ENCODE measurements around the gene ISY1. TPM values are rescaled to one million over a fixed set of nuclear protein-coding genes. Genes with fewer than 3 reads are reported as not detected.
A peak's percentile ranks its signal among the peaks of the same experiment; 100 is the strongest.

Gene ISY1
- 28.5 and 39.7 TPM in 2 replicates for total RNA-seq (2012; rRNA removed)
- polyA plus RNA-seq (2012; rRNA removed): 29.6 and 31.5 TPM in 2 replicates
- polyA plus RNA-seq (2012; cell fraction: cytosol; rRNA removed): 24.3 and 57.5 TPM in 2 replicates
- 7.6 and 7.8 TPM in 2 replicates for polyA plus RNA-seq (2012; cell fraction: nucleus; rRNA removed; ENCODE audit: low replicate concordance)
- percentile 77 among the genes with signal in this experiment for Bru-seq, nascent RNA
- percentile 88 among the genes with signal in this experiment for BruChase-seq, experiment 1, labeled RNA remaining after a 6-hour chase
- percentile 85 among the genes with signal in this experiment for BruChase-seq, experiment 2, labeled RNA remaining after a 2-hour chase
- long read RNA-seq, transcript ISY1-203 (11 exons, 3,842 nt): major isoform, 39 of 47 reads
- long read RNA-seq, partial matches to known transcripts: 2 of 47 reads
- long read RNA-seq, other reads (novel, unspliced or antisense): 4 of 47 reads

GRCh38 chr3:129160891-129161859 lies at the start of gene ISY1:
Gene ISY1 (minus strand): TSS chr3:129161063. CDS start chr3:129160975, 88 bp downstream.
- Histone ChIP-seq H3K27me3 (ENCODE audit: control insufficient read depth, insufficient read depth, low read length) (no peaks in the 10 kb centered on the region), H3K14ac (replicated peaks; ENCODE audit: low read depth, low read length) (peak within 1 kb of the TSS; percentile 89), H3K27ac (ENCODE audit: insufficient read depth, low read length) (peak within 1 kb of the TSS; percentile 92), H3K9me3 (ENCODE audit: control insufficient read depth, insufficient read depth, low read length) (no peaks in the 10 kb centered on the region), H2BK20ac (ENCODE audit: low read depth, low read length) (peak within 1 kb of the TSS; percentile 81; the same call in 1 of the 2 replicates), H3K79me1 (ENCODE audit: low read depth in 1 of 2, low read length in 2 of 2) (peaks cover 9 to 39% of the 10 kb centered on the region in 2 experiments), H2BK120ac (ENCODE audit: low read depth, low read length) (peak within 1 kb of the TSS; percentile 94), H3K36me3 (ENCODE audit: control insufficient read depth, insufficient read depth, low read length) (peaks cover 9% of the 10 kb centered on the region), H3K4ac (ENCODE audit: low read depth, low read length) (peak within 1 kb of the TSS; percentile 99), H2BK15ac (ENCODE audit: low read depth, low read length) (peak within 1 kb of the TSS; percentile 82; the same call in 1 of the 3 replicates), H3K9me1 (ENCODE audit: insufficient read depth, low read length) (0 out of 2 replicates have a peak, but pooled peaks cover 4% of the 10 kb centered on the region), H3K18ac (ENCODE audit: low read depth, low read length) (peak within 1 kb of the TSS; percentile 89), H2AK5ac (ENCODE audit: low read depth, low read length) (peak within 1 kb of the TSS; percentile 76), H4K91ac (ENCODE audit: insufficient read depth, low read depth, low read length) (peak within 1 kb of the TSS; percentile 97), H3K56ac (ENCODE audit: extremely low read depth, insufficient read depth, low read length) (peak within 1 kb of the TSS; percentile 99), H2AFZ (replicated peaks; ENCODE audit: low read length, poor library complexity) (peak within 1 kb of the TSS; percentile 99), H3K23ac (ENCODE audit: low read depth, low read length) (peak within 1 kb of the TSS; percentile 91), H2AK9ac (replicated peaks; ENCODE audit: low read depth, low read length, poor library complexity) (peak within 1 kb of the TSS; percentile 83), H4K8ac (ENCODE audit: low read depth in 2 of 2, low read length in 2 of 2) (peak within 1 kb of the TSS; percentile 66 to 99), H3K4me1 (ENCODE audit: control insufficient read depth, insufficient read depth, low read length) (peaks cover 2% of the 10 kb centered on the region), H2BK5ac (ENCODE audit: low read depth, low read length, poor library complexity, severe bottlenecking) (peak within 1 kb of the TSS; percentile 94), H4K5ac (ENCODE audit: low read depth, low read length) (peak within 1 kb of the TSS; percentile 97), H3K9ac (ENCODE audit: low read depth, low read length) (peak within 1 kb of the TSS; percentile 92), H3K4me2 (ENCODE audit: low read depth, low read length) (peak within 1 kb of the TSS; percentile 99), H3K4me3 (ENCODE audit: insufficient read depth, low read depth, low read length) (peak within 1 kb of the TSS; percentile 67), H4K20me1 (ENCODE audit: insufficient read depth, low read length) (no peaks in the 10 kb centered on the region)
- POLR2A ChIA-PET (ENCODE audit: unreplicated experiment): no interaction called here
- 0% methylated on average over 23 of the region's 67 CpGs; no CpG with 5 or more reads in 1 of the 2 experiments for WGBS, 2 experiments (ENCODE audit: extremely low coverage in 2 of 2, insufficient read length in 1 of 2)
- dilution Hi-C loops (cut with HindIII; ENCODE audit: low sequenced_read_pairs, unreplicated experiment) (no loop called here), in situ Hi-C loops (cut with MboI; ENCODE audit: low sequenced_read_pairs) (no loop called here), intact Hi-C loops (cut with micrococcal nuclease) (loop anchor here (1.0 kb wide), 3 partner anchors 84 to 191 kb away; partner anchors contain the start of gene COPG1)
- CTCF ChIA-PET: interaction anchor here (0.9 to 2.1 kb wide), 3 partner anchors 19 to 85 kb away, joined by 4 to 23 read pairs (median 8); no protein-coding TSS in a partner anchor
- BruUV-seq (replicated peaks): no TSS peak
- ATAC-seq (ENCODE audit: low read depth): peak; percentile 87
- peak; percentile 97 for DNase-seq
- TF ChIP-seq RAD21 (IDR thresholded peaks at IDR 0.05; ENCODE audit: low read length) (peak; percentile 56), ELK1 (IDR thresholded peaks at IDR 0.05; ENCODE audit: borderline replicate concordance, low read depth, low read length) (peak; percentile 3; the same call in 1 of the 2 replicates), FOS (IDR thresholded peaks at IDR 0.05; ENCODE audit: low read depth, low read length) (no peak), MAZ (IDR thresholded peaks at IDR 0.05; ENCODE audit: borderline replicate concordance, low read depth, low read length) (peak; percentile 44; the same call in 1 of the 2 replicates), RFX5 (IDR thresholded peaks at IDR 0.05; ENCODE audit: low read depth, low read length) (no peak), SMC3 (IDR thresholded peaks at IDR 0.05; ENCODE audit: low read depth, low read length) (peak; percentile 60), CEBPB (IDR thresholded peaks at IDR 0.05; ENCODE audit: low read depth, low read length) (no peak), NFE2L2 (IDR thresholded peaks at IDR 0.05; ENCODE audit: low read depth, low read length) (no peak), USF2 (IDR thresholded peaks at IDR 0.05; ENCODE audit: low read depth, low read length) (peak; percentile 40), CHD1 (IDR thresholded peaks at IDR 0.05; ENCODE audit: low read depth, low read length) (peak; percentile 48), BHLHE40 (IDR thresholded peaks at IDR 0.05; ENCODE audit: low read depth, low read length) (peak; percentile 61; the same call in 1 of the 2 replicates)
